Cardiac septum (tissue), 1 donor: ENCODE results near the gene STK10. TPM values are rescaled to one million over a fixed set of nuclear protein-coding genes. Genes with fewer than 3 reads are reported as not detected.

Experiments
- DNase-seq: peaks from one replicate; pipeline ENCODE4 v3.0.0-alpha.2; 2020; ENCODE audit warnings: low spot score
- intact Hi-C: fragments of 100-400 bp; cut with DNase I; formaldehyde crosslinking; loops from one replicate; pipeline ENCODE4 v1.14.0; 2022
- total RNA-seq: library from RNA; stranded (reverse); fragmentation: NEBNext Ultra II Directional; extraction: Animal tissue kit (Norgen Biotek cat#: 25700); gene quantifications from one replicate; pipeline ENCODE4 v1.2.1, GENCODE V29; 2021
- donor health status: DM: no; HTN: no; CAD: no.

Gene STK10
- total RNA-seq, 1 donor from 2014 or later: 12.1 TPM

DNA sequence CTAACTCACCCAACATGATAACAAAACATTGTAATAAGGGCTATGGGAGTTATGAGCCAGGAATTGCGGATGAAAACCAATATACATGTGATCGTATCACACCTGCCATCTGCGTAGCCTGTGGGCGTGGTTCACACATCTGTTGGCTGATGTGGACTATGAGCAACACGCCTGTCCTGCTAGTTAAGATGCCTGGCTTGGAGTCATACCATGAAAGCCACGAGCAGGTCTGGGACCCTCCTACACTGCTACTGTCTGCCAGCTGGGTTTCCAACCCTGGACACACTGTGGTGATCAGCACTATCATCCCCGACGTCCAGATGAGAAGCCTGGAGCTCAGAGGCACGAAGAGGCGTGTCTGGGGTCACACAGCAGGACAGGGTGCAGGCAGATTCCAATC is 40.2 kb downstream of the STK10 start:
- intact Hi-C loops: no loop called here
- DNase-seq: peak; percentile 35

DNA sequence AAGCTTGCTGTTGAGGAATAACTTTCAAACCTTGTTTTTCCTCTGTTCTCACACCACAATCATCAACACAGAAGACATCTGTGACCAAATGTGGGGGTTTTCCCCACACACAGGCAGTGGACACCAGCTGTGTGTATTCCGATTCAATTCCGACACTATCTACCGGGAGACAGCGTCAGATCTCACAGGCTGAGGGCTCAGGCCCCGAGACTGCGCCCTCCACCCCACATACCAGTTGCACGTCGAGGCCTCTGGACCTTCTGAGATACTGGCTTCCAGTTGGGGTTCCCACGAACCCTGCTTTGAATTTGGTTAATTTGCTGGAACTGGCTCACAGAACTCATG is 41.3 kb downstream of the STK10 start:
- DNase-seq: peak; percentile 4
- intact Hi-C loops: no loop called here

DNA sequence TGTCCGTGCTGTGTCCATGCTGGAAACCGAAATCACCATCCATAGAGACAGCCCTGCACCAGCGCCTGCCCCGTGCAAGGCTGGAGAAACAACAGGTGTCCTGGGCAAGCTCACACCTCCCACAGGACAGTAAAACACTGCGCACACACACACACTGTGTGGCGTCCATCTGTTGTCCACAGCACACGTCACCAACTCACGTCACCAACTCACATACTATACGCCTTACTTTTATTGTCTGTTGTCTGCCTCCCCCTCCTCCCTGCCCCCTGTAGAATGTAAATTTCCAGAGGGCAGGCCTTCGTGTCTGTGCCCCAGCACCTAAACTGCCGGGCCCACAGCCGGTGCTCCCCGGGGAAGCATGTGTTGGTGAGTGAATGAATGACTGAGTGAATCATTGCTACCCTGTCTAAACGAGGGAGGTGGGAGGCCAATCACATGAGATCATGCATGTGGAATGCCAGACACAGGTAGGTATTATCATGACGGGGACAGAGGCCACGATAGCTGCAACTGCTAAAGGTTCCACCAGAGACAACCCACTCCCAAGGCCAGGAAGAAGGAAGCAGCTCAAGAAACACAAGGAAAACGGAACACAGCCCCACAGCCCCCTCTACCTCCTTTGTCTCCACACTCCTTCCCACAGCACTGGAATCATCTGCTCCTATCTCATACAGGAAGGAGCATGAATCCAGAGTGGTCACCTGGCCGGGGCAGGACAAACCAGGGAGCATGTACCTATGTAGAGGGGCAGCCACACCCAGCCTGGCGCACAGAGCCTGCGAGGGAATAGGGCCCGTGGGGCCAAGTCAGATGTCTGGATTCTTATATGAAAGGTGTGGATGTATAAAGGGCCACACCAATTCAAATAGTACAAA is 41.9 kb downstream of the STK10 start:
- peak; percentile 53 for DNase-seq
- intact Hi-C loops: no loop called here

DNA sequence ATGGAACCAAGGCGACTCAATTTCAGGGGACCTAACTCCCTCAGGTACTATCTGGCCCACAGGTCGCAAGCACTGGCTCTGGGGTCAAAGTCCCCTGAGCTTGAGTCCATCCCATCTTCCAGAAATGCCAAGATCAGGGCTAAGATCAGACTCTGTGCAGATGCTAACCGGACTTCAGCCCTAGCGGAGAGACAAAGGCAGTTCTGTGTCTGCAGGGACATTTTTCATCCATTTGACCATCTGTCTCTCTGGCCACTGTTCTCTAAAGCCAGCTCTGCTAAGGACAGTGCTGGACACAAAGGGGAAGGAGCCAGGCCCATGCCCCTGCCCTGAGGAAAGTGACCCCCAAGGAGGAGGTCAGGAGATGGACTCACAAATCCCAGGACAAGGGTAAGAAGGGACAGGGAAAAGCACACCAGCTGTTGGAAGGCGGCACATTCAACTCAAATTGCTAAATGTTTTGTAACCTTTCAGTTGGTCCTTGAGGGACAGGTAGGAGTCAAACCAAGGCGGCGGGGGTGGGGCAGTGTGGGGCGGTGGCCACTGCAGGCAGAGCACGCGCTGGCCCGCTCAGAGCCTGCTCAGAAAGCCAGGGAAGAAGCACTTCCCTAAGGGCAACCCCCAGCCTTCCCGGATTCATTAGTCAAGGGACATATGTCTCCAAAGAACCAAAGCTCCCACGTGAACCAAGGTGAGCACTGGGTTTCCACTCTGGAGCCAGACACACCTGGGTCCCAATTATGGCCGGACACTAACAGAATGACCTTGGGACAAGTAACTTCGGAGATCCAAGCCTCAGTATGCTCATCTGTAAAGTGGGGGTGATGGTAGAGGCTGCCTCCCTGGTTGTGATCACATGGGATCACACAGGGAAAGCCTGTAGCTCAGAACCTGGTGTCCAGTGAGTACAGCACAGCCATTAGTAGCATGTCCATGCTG is 42.8 kb downstream of the STK10 start:
- DNase-seq: peak; percentile 68
- intact Hi-C loops: no loop called here

DNA sequence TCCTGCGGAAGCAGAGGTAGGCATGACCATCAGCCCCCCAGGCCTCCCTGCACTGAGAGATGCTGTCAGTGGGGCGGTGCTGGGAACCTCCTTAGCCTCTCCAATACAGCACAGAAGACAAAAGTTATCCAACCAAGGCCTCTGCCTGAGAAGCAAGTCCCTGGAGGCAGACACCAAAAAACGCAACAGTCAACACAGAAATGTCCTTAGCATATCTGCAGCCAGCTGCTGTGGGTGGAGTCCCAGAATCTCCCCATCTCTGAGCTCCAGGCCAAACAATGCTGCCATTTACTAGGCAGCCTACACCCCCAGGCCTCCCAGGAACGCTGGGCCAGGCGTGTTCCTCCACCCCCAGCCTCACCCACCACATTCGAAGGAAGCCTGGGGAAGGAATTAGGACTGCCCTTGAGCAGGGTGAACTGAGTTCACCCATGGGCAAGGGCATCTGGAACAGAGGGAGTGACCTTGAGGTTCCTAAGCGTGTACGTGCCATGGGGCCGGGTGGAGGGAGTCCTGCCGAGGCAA is 43.7 kb downstream of the STK10 start:
- DNase-seq: peak; percentile 70
- intact Hi-C loops: no loop called here

DNA sequence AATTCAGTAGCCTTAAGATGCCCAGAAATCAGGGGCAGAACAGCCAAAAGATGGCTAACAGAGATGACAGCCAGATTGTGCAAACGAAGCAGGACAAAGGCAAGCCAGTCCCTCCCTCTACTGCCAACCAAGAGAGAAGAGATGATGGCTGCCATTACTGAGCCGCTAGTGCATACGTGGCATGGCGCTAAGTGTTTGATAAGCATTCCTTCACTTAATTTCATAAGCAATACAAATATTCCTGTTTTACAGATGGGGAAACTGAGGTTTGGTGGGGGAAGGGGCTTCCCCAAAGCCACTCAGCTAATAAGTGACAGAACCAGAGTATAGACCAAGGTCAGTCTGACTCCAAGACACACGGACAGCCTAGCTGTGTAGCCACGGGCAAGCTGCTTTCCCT is 44.1 kb downstream of the STK10 start:
- peak; percentile 33 for DNase-seq
- intact Hi-C loops: no loop called here

DNA sequence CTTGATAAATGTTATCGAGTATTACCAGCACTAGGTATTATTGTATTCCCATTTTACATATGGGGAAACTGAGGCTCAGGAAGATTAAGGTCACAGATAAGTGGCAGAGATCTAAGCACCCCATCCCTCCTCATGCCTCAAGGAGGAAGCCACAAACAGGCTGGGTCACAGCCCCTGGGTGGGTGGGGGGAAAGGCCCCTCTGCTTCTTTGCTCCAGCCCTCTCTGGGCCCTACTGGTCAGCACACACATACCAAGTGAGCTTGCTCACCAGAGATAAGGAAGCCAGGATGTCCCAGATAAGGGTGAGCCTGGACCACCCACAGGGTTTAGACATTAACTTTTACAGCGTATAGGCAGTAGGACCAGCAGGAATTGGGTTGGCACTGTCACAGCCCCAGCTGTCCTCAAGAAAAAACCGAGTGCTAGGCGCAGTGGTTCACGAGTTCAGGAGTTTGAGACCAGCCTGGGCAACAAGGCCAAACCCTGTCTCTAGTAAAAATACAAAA is 45.3 kb downstream of the STK10 start:
- peak; percentile 56 for DNase-seq
- intact Hi-C loops: no loop called here

DNA sequence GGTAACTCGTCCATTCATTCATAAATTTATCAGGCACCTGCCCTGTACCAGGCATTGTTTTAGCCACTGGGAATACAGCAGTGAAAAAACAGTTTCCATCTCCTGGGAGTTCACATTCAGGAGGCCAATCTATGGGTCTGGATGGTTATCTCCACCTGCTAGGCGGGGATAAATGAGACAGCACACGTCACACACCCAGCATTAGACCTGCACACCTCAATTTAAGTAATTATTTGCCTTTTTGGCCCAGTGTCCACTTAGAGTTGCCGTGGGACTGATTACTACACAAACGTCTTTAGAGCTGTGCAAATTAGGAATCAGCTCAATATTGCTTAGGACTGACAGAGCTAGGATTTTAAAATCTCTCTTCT is 46.1 kb downstream of the STK10 start:
- no peak for DNase-seq
- intact Hi-C loops: no loop called here

DNA sequence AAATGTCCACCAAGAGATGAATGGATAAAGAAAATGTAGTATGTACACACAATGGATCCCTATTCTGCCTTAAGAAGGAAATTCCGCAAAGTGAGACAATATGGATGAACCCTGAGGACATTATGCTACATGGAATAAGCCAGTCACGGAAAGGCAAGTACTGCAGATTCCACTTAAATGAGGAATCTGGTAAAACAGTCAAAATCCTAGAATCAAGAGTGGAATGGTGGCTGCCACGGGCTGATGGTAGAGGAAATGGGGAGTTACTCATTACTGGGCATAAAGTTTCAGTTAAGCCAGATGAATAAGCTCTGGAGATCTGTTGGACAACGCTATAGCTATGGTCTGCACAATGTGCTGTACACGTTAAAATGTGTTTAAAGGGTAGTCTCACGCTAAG is 47.2 kb downstream of the STK10 start:
- intact Hi-C loops: no loop called here
- no peak for DNase-seq

DNA sequence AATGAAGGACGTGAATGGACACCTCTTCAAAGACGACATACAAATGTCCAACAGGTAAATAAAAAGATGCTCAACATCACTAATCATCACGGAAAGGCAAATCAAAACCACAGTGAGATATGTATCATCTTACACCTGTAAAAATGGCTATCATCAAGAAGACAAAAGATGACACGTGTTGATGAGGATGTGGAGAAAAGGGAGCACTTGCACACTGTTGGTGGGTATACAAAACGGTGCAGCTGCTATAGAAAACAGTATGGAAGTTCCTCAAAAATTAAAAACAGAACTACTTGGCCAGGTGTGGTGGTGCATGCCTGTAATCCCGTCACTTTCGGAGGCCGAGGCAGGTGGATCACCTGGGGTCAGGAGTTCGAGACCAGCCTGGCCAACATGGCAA is 47.9 kb downstream of the STK10 start:
- DNase-seq: peak; percentile 39
- intact Hi-C loops: no loop called here

DNA sequence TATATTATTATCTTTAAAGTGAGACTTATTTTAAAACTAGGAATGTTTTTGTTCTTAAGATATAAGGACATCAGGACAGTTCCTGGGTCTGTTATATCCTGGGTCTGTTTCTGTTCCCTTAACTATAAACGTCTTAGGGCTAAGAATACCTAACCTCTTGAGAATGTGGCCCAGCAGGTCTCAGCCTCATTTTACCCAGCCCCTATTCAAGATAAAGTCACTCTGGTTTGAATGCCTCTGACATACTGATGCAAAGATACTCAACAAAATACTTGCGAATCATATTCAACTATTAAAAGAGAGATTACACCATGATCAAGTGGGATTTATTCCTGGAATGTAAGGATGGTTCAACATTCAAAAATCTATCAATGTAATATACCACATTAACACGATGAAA is 51.0 kb downstream of the STK10 start:
- DNase-seq: no peak
- intact Hi-C loops: no loop called here

DNA sequence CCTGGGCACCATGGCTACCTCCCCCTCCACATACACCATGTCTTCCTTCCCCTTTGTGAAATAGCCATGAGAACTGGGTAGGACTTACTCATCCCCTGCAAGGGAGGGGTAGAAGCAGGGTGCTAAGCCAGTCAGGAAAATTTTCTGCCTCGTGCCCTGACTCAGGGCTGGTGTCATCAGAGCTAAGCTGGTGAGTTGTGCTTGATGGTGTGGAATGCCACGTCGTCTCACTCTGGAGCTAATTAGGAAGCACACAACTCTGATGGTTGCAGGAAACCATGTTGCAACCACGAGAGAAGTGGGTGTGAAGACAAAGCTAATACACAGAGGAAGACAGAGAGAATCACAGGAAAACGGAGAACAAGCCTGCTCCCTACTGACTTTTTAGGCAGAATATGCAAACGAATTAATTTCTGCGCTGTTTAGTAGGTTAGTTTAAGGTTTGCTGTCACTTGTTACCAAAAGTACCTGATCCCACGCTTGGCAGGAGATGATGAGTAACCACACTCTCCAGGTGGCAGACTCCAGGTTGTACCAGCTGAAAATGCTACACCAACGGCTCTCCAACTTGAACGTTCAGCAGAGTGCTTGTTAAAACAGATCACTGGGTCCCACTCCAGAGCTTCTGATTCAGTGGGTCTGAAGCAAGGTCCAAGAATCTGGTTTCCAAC is 54.5 kb downstream of the STK10 start:
- intact Hi-C loops: no loop called here
- peak; percentile 91 for DNase-seq

DNA sequence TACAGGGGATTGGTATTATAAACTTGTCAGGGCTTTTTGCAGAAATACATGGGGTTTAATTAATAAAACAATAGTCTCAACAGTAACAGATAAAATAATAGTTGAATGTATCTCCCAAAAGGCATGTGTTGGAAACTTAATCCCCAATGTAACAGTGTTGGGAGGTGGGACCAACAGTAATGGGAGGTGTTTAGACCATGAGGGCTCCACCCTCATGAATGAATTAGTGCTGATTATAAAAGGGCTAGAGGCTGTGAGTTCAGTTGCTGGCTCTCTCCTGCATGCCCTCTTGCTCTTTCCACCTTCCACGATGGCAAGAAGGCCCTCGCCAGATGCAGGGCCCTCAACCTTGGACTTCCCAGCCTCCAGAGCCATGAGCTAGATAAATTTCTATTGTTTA is 56.3 kb downstream of the STK10 start:
- no peak for DNase-seq
- intact Hi-C loops: no loop called here

DNA sequence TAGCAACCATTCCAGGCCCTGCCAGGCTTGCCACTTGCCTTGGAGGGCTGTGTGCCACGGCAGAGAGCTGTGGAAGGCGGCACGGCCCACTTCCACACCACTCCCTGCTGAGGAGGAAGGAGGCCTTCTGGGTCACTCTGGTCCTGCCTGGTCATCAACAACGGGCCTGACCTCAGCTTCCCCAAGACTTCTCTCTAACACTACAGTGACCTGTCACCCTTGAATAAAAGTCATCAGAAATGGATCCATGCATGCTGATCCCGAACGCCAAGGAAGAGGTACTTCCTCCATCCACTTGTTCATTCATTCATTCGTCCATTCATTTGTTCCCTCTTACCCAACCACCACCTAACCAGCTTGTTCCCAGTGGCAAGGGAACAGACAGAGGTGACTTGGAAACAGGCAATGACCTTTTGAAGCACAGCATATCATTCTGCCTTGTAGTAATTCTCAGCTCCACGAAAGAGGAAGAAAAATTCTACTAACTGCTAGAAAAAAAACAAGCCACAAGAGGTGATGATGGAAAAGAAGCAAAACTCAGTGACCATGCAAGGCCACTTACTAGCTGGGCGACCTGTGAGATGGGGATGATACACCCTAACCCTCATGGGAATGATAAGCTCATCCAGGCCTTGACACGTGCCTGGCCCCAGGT is 58.6 kb downstream of the STK10 start:
- DNase-seq: peak; percentile 71
- intact Hi-C loops: no loop called here

DNA sequence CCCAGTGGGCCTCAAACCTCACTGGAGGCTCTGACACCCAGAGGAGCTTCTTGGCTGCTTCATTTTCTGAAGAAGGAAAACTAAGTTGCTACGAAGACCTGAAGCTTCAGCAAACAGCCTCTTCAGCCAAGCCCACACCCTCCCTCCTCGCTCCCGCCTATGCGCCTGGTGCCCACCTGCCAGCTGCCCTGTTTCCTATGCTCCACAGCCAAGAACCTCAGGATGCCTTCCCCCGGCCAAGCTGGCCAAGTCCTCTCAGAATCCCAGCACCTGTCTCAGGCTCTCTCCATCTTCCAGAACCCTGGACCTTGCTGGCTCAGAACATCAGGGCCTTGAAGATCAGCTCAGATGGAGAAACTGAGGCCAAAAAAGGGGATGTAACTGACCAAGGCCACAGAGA is 60.4 kb downstream of the STK10 start:
- DNase-seq: no peak
- intact Hi-C loops: no loop called here

DNA sequence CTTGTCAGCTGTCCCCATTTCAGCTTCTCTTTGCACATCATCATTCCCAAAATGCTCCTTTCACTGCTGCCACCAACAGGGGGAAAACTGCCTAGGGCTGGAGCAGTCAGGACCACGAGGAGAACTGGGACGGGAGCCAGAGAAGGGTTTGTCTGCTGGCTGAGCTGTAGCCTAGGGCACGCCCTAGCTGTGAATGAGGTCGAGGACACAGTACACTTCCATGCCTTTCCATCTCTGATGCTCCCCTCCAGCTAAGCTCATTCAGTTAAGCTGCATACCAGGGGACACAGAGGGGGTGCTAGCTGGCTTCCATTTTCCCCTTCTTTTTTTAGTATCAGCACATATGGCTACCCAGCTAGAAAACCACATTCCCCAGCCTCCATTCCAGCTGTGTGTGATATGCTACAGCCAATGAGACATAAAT is 64.7 kb downstream of the STK10 start:
- DNase-seq: peak; percentile 89
- intact Hi-C loops: no loop called here

DNA sequence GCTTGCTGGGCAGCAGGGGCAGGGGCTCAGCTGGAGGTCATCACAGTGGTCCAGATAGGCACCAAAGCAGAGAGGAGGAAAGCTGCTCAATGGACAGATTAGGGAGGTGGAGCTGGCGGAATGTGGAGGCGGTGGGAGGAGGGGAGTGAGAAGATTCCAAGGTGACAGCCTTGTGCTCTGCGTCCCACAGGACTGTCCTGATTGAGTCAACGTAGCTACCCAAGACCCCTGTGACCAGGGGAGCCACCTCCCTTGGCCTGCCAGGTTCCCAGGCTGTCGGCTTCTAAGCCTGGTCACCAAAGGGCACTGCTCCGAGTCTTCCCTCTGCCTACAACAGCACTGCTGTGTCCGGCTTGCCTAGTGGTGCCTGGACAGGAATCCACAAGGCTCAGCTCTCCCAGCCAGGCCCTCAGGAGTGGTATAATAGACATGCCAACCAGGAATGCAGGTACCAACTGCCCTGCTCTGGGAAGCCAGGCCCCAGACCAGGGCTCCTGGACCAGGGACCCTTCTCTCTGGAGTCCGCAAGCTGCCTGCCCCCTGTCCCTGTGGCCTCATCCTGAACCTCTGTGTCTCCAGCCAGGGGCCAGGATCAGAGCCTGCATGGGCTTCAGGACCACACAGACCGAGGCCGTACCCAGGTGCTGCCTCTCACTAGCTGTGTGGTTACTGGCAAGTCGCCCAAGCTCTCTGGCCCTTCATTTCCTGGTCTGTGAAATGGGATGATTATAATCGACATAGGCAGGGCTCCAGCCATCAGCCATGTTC is 67.9 kb downstream of the STK10 start:
- intact Hi-C loops: loop anchor here (5.0 kb wide), 1 partner anchor 37 kb away; no protein-coding TSS in a partner anchor
- DNase-seq: peak; percentile 47

DNA sequence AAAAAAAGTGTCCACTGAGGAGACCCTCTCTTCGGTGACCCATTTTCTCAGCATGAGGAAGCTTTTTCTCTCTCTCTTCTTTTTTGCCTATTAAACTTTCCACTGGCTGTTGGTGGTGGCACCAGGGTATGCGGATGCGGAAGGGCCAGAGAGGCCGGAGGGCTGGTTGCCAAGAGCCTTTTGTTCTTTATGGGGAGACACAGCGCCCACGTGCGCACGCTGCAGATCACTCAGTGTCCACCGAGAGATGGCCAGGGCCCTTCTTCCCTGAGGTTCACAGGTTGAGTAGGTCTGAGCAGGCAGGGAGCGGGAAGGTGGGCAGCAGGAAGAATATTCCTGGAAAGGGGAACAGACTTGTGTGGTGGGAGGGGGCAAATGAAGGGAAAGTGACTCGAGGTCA is 69.1 kb downstream of the STK10 start:
- intact Hi-C loops: loop anchor here (5.0 kb wide), 1 partner anchor 38 kb away; no protein-coding TSS in a partner anchor
- peak; percentile 71 for DNase-seq
